GM12878 (cell line): ENCODE data around the gene CHST15. TPM values are rescaled to one million over a fixed set of nuclear protein-coding genes. Genes with fewer than 3 reads are reported as not detected.

Source experiments
- ATAC-seq: fragments of 200-7000 bp; cut with Tn5 transposase; 3 replicates; pipeline ENCODE4 v1.9.1; 2020; ENCODE audit warnings: mild to moderate bottlenecking, moderate library complexity
- BruUV-seq: library from RNA; stranded (reverse); fragments of 400-500 nt; replicated peaks from 2 replicates; lab custom pipeline; 2021; lab: Mats Ljungman, UMichigan
- CTCF ChIA-PET: fragments of 300-600 bp; sonication (Branson Sonifier 250); formaldehyde crosslinking; extraction: SDS; loops from one replicate; lab custom pipeline; 2021; ENCODE audit warnings: inconsistent platforms; lab: Yijun Ruan, JAX
- POLR2A ChIA-PET: fragments of 350-600 bp; formaldehyde crosslinking; extraction: SDS; loops from one replicate; lab custom pipeline; 2021; ENCODE audit warnings: inconsistent platforms; lab: Charles Lee
- RAD21 ChIA-PET: fragments of 300-600 bp; sonication (Branson Sonifier 250); formaldehyde crosslinking; loops from one replicate; lab custom pipeline; 2023; ENCODE audit warnings: antibody characterized with exemption; ENCODE audit not compliant: unreplicated experiment; lab: Charles Lee
- SMC1A ChIA-PET: fragments of 300-600 bp; sonication (Branson Sonifier 250); formaldehyde crosslinking; loops from one replicate; lab custom pipeline; 2023; ENCODE audit not compliant: unreplicated experiment, uncharacterized antibody; lab: Charles Lee
- DNase-seq: peaks from one replicate; pipeline ENCODE4 v3.0.0-alpha.2; 2011; ENCODE audit warnings: low read depth, low spot score
- FAIRE-seq: peaks from 3 replicates; lab custom pipeline; 2011; peaks lifted over from hg19 to GRCh38; lab: Jason Lieb, UNC
- H2AFZ ChIP-seq: 2 replicates; pipeline ENCODE4 v1.6.0; 2011; ENCODE audit warnings: low read depth, low read length, control low read depth; ENCODE audit not compliant: control insufficient read depth
- H3K27ac ChIP-seq: 2 replicates; pipeline ENCODE4 v1.5.1; 2011; ENCODE audit warnings: control low read depth; ENCODE audit not compliant: control insufficient read depth, insufficient read depth
- H3K27me3 ChIP-seq, 2 experiments: replicated peaks in 1 of 2; 2 replicates each; pipeline versions ENCODE4 v1.6.0 to v1.6.1; 2011; ENCODE audit warnings: low read length in 1 of 2; ENCODE audit not compliant: control insufficient read depth in 2 of 2, insufficient read depth in 2 of 2
- H3K36me3 ChIP-seq, 2 experiments: 2 replicates each; pipeline ENCODE4 v1.5.1; 2011; ENCODE audit warnings: low read length in 1 of 2; ENCODE audit not compliant: control insufficient read depth in 2 of 2, insufficient read depth in 2 of 2
- H3K4me1 ChIP-seq: 2 replicates; pipeline ENCODE4 v1.6.1; 2011; ENCODE audit warnings: mild to moderate bottlenecking, low read length, moderate library complexity, mixed read lengths; ENCODE audit not compliant: control insufficient read depth, insufficient read depth
- H3K4me2 ChIP-seq: 2 replicates; pipeline ENCODE4 v1.6.0; 2011; ENCODE audit warnings: control low read depth; ENCODE audit not compliant: control insufficient read depth, insufficient read depth
- H3K4me3 ChIP-seq: fragments of 200-600 bp; sonication (generic); 2 replicates; pipeline ENCODE4 v1.5.1; 2016
- H3K79me2 ChIP-seq: 2 replicates; pipeline ENCODE4 v1.6.0; 2011; ENCODE audit warnings: low read length; ENCODE audit not compliant: control insufficient read depth, insufficient read depth
- H3K9ac ChIP-seq: 2 replicates; pipeline ENCODE4 v1.8.0; 2011; ENCODE audit warnings: low read length, control low read depth, mixed read lengths; ENCODE audit not compliant: control insufficient read depth, insufficient read depth
- H3K9me3 ChIP-seq: replicated peaks from 3 replicates; pipeline ENCODE4 v1.5.1; 2011; ENCODE audit warnings: mild to moderate bottlenecking, low read length; ENCODE audit not compliant: control insufficient read depth, insufficient read depth
- H4K20me1 ChIP-seq: 2 replicates; pipeline ENCODE4 v1.6.0; 2011; ENCODE audit not compliant: control insufficient read depth, insufficient read depth
- BCL11A ChIP-seq: IDR thresholded peaks from 2 replicates; pipeline ENCODE4 v1.6.1; 2011; ENCODE audit warnings: low read depth, low read length
- CBX5 ChIP-seq: sonication (generic); IDR thresholded peaks from 2 replicates; pipeline ENCODE4 v1.6.1; 2016; ENCODE audit warnings: low read depth, moderate library complexity, mild to moderate bottlenecking, inconsistent platforms
- EED ChIP-seq: sonication (generic); IDR thresholded peaks from 2 replicates; pipeline ENCODE4 v1.6.1; 2016; ENCODE audit warnings: antibody characterized with exemption, low read depth
- FOXM1 ChIP-seq: IDR thresholded peaks from 2 replicates; pipeline ENCODE4 v1.6.1; 2012; ENCODE audit warnings: low read depth, mild to moderate bottlenecking, inconsistent platforms, low read length, moderate library complexity
- IKZF1 ChIP-seq: fragments of 450-650 bp; conservative IDR thresholded peaks from 2 replicates; pipeline ENCODE4 v1.6.1; 2017; ENCODE audit warnings: antibody characterized with exemption, mild to moderate bottlenecking
- KLF5 ChIP-seq: fragments of 450-650 bp; IDR thresholded peaks from 2 replicates; pipeline ENCODE4 v1.6.1; 2014; ENCODE audit warnings: mild to moderate bottlenecking; ENCODE audit not compliant: partially characterized antibody
- MAX ChIP-seq: IDR thresholded peaks from 2 replicates; pipeline ENCODE4 v1.6.1; 2012; ENCODE audit warnings: low read depth, low read length, improper control_type of control experiment
- MEF2A ChIP-seq: IDR thresholded peaks from 2 replicates; pipeline ENCODE4 v1.6.1; 2011; ENCODE audit warnings: low read depth, mild to moderate bottlenecking, low read length, moderate library complexity; ENCODE audit not compliant: insufficient read depth
- NFYB ChIP-seq: IDR thresholded peaks from 2 replicates; pipeline ENCODE4 v1.6.1; 2011; ENCODE audit warnings: low read depth, mild to moderate bottlenecking, low read length, improper control_type of control experiment, moderate library complexity; ENCODE audit not compliant: insufficient read depth
- PAX8 ChIP-seq: fragments of 450-650 bp; IDR thresholded peaks from 2 replicates; pipeline ENCODE4 v1.6.1; 2017; ENCODE audit warnings: mild to moderate bottlenecking, moderate library complexity
- PBX3 ChIP-seq: IDR thresholded peaks from 2 replicates; pipeline ENCODE4 v1.6.1; 2011; ENCODE audit warnings: mild to moderate bottlenecking, low read depth, low read length, moderate library complexity; ENCODE audit not compliant: insufficient replicate concordance
- PKNOX1 ChIP-seq: fragments of 450-650 bp; IDR thresholded peaks from 2 replicates; pipeline ENCODE4 v1.6.1; 2016; ENCODE audit warnings: mild to moderate bottlenecking
- RB1 ChIP-seq: fragments of 450-650 bp; formaldehyde crosslinking; IDR thresholded peaks from 2 replicates; pipeline ENCODE4 v1.6.1; 2017; ENCODE audit warnings: mild to moderate bottlenecking, borderline replicate concordance
- RBBP5 ChIP-seq: fragments of 200-600 bp; sonication (generic); conservative IDR thresholded peaks from 2 replicates; pipeline ENCODE4 v1.6.1; 2016
- RFX5 ChIP-seq: IDR thresholded peaks from 2 replicates; pipeline ENCODE4 v1.6.1; 2011; ENCODE audit warnings: low read depth, low read length, improper control_type of control experiment
- SRF ChIP-seq, 2 experiments: IDR thresholded peaks; 2 replicates each; pipeline ENCODE4 v1.6.1; 2011; ENCODE audit warnings: low read depth in 2 of 2, low read length in 2 of 2, mild to moderate bottlenecking in 1 of 2, moderate library complexity in 1 of 2
- USF2 ChIP-seq: IDR thresholded peaks from 2 replicates; pipeline ENCODE4 v1.6.1; 2011; ENCODE audit warnings: low read depth, low read length, improper control_type of control experiment, borderline replicate concordance
- WGBS: methylation state at CpG from one replicate; pipeline ENCODE4 v1.1.6; 2016; ENCODE audit warnings: low lambda C conversion rate; ENCODE audit not compliant: insufficient replicate concordance, insufficient coverage; ENCODE audit errors: missing lambda C conversion rate; 5-methylcytosine and 5-hydroxymethylcytosine counted together
- in situ Hi-C: fragments of 300-500 bp; cut with MboI; formaldehyde crosslinking; loops from 9 replicates; pipeline ENCODE4 v1.14.3; 2018; ENCODE audit warnings: mixed read lengths
- intact Hi-C: fragments of 100-400 bp; cut with micrococcal nuclease; formaldehyde crosslinking; loops from one replicate; pipeline ENCODE4 v1.14.2; 2022; ENCODE audit not compliant: unreplicated experiment
- polyA plus RNA-seq, 11 experiments: library from polyadenylated mRNA; depleted of rRNA in 4 of 11; unstranded in 6 of 11; stranded (reverse) in 5 of 11; fragments of >200 nt; fragmentation: Nextera tagmentation in 4 of 11; fragmentation: Illumina TruSeq in 1 of 11; extraction: Ambion mirVana in 4 of 11; extraction: Trizol in 1 of 11; gene quantifications; 1 replicate in 1 of 11; 2 replicates in 10 of 11; pipeline versions ENCODE4 v1.2.1 to v1.2.3, GENCODE V29; 2011 to 2016; ENCODE audit warnings: inconsistent platforms in 2 of 11, missing spikeins in 2 of 11, low read depth in 1 of 11
- total RNA-seq, 4 experiments: library from RNA; depleted of rRNA in 3 of 4; stranded (reverse); fragments of >200 nt in 3 of 4; fragmentation: Illumina TruSeq in 1 of 4; extraction: Trizol in 1 of 4; gene quantifications; 2 replicates each; pipeline versions ENCODE4 v1.2.1 to v1.2.3, GENCODE V29; 2013 to 2021

The CHST15 gene
- total and polyA plus RNA-seq, 10 of the 15 experiments (the other 5 are each of a cell fraction or from before 2014, with no cell fraction given) = 0.02 to 0.53 (median 0.05) TPM; not detected in 1

- TF ChIP-seq PBX3 = no peak
Measured at GRCh38 chr10:124032971-124033886, 60.2 kb downstream of the CHST15 start (continued).

GRCh38 chr10:124032087-124032935, 61.1 kb downstream of the CHST15 start:
- no peak for ATAC-seq
- WGBS = 52% methylated on average over 8 of the region's 8 CpGs
- ChIA-PET POLR2A (interaction anchor here (0.6 kb wide), 1 partner anchor 433 kb away, joined by 3 read pairs; no protein-coding TSS in a partner anchor), CTCF (no interaction called here)
- H3K4me1 ChIP-seq = peaks cover 16% of the 10 kb centered on the region
- TF ChIP-seq BCL11A (no peak), SRF (IDR thresholded peaks at IDR 0.05; ENCODE audit: low read depth in 2 of 2, low read length in 2 of 2) (no peak), NFYB (no peak), EED (no peak), KLF5 (no peak), RFX5 (no peak), MAX (no peak), CBX5 (no peak), USF2 (no peak), RBBP5 (no peak), MEF2A (no peak), PAX8 (no peak), IKZF1 (no peak), RB1 (no peak), PKNOX1 (no peak), FOXM1 (no peak)
- TF ChIP-seq, all 136 proteins: peak for 0
- no TSS peak for BruUV-seq
- Histone ChIP-seq H3K79me2 (no peaks in the 10 kb centered on the region), H3K27ac (no peak overlapping the region), H2AFZ (no peak overlapping the region), H3K9me3 (no peaks in the 10 kb centered on the region), H3K4me2 (no peak overlapping the region), H3K9ac (no peak overlapping the region), H3K36me3 (no peaks in the 10 kb centered on the region), H3K4me3 (no peak overlapping the region), H4K20me1 (no peaks in the 10 kb centered on the region), H3K27me3 (no peaks in the 10 kb centered on the region; a peak in 3 of 4 replicates)
- RAD21 ChIA-PET = no interaction called here
- intact Hi-C loops (no loop called here), in situ Hi-C loops (no loop called here)
- FAIRE-seq (no peak), DNase-seq (no peak)
- SMC1A ChIA-PET = interaction anchor here (2.5 kb wide), 1 partner anchor 10 kb away, joined by 7 read pairs; no protein-coding TSS in a partner anchor
